ENCODE measurements around the gene PLEKHG3.

The PLEKHG3 gene

DNA sequence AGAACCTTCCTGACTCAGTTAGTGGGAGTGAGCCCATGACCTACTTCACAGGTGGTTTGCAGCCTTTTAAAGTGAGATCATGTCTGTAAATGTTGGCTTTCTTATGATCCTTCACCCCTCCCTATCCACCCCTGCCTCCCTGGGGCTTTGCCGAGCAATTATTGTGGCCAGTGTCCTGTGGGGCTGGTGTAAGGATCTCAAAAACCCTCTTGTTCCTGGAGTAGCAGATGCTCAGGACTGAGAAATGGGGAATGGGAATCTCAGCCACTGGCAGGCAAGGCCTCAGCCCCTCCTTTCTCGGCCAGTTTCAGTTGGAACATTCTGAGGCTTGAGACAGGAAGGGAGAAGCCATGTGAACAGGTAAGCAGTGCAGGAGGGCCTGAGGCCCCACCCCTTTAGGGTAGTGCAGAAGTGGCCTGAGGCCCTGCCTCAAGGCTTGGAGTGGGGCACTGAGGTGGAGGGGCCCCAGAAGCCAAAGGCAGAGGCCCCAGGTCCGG lies 53.8 kb downstream of the PLEKHG3 start:
- H3K4me3 ChIP-seq (ENCODE audit: low read depth, low read length), result no peak overlapping the region
- TF ChIP-seq, protein P1, sequence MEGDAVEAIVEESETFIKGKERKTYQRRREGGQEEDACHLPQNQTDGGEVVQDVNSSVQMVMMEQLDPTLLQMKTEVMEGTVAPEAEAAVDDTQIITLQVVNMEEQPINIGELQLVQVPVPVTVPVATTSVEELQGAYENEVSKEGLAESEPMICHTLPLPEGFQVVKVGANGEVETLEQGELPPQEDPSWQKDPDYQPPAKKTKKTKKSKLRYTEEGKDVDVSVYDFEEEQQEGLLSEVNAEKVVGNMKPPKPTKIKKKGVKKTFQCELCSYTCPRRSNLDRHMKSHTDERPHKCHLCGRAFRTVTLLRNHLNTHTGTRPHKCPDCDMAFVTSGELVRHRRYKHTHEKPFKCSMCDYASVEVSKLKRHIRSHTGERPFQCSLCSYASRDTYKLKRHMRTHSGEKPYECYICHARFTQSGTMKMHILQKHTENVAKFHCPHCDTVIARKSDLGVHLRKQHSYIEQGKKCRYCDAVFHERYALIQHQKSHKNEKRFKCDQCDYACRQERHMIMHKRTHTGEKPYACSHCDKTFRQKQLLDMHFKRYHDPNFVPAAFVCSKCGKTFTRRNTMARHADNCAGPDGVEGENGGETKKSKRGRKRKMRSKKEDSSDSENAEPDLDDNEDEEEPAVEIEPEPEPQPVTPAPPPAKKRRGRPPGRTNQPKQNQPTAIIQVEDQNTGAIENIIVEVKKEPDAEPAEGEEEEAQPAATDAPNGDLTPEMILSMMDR (IDR thresholded peaks at IDR 0.05; ENCODE audit: insufficient read depth, low read length, missing control alignments), result no peak
- no peak for DNase-seq (ENCODE audit: low read depth, low spot score)
- ChIA-PET POLR2A (no interaction called here), CTCF (interaction anchor here (1.2 to 7.8 kb wide), 4 partner anchors 9 to 86 kb away, joined by 4 to 181 read pairs (median 14); no protein-coding TSS in a partner anchor)

DNA sequence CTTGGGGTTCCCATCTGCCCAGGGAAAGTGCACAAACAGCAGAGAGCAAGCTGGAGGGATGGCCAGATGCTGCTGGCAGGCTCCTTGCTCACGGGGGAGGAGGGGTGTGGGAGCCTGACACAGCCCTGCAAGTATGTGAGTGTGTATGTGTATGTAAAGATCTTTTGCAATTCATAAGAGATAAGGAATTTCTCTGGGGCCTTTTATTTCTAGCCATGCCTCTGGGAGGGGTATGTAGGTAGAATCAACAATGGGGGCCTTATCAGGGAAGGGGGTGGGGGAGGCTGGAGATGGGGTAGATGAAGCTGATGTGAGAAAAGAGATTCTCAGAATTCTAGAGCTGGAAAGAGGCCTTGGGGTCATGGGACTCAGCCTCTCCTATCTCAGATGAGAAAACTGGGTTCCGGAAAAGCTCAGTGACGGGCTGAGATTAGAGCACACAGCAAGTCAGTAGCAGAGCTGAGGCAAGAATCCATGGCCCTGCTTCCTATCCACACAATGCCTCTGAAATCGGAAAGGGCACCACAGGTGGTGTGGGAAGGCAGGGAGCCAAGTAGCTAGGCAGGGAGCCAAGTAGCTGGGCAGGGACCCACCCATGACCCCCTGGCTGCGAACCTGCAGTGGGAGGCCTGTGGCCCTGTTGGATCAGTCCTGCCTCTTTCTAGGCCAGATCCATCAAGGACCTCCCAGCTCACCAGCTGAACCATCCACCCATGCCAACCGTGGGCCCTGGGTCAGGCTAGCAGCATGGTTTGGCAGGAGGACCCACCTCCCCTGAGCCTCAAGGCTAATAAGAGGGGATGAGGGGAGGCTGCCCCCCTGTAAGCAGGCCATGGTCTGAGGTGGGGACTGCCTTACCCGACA lies 54.7 kb downstream of the PLEKHG3 start:
- TF ChIP-seq, protein P1 (IDR thresholded peaks at IDR 0.05; ENCODE audit: insufficient read depth, low read length, missing control alignments), result no peak
- POLR2A ChIA-PET, result interaction anchor here (0.8 to 1.0 kb wide), 2 partner anchors 13 to 51 kb away, joined by 3 read pairs; no protein-coding TSS in a partner anchor
- DNase-seq (ENCODE audit: low read depth, low spot score), result peak; percentile 91
- no peak overlapping the region for H3K4me3 ChIP-seq (ENCODE audit: low read depth, low read length)
- CTCF ChIA-PET, result interaction anchor here (0.7 to 7.8 kb wide), 26 partner anchors 8 to 421 kb away, joined by 3 to 181 read pairs (median 4); partner anchors contain the start of gene PLEKHG3

DNA sequence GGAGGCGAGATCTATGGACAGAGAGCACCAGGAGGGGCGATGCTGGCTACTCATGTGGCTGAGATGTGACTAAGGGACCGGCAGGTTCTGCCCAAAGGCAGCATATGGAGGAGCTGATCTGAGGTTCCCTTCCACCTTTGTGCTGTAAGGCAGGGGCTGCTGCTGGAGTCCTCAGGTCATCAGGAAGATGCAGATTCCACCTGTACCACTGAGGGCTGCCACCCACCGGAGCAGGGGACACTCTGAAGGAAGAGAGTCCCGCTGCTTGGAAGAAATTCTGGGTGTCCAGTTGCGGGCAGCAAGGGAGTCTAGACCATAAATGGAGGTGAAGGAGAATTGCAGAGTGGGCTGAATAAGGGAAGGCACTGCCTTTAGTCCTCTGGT lies 55.3 kb downstream of the PLEKHG3 start:
- ChIA-PET CTCF (interaction anchor here (0.7 to 7.8 kb wide), 26 partner anchors 8 to 422 kb away, joined by 3 to 181 read pairs (median 4); partner anchors contain the start of gene PLEKHG3), POLR2A (interaction anchor here (1.0 kb wide), 1 partner anchor 52 kb away, joined by 3 read pairs; no protein-coding TSS in a partner anchor)
- DNase-seq (ENCODE audit: low read depth, low spot score), result no peak
- H3K4me3 ChIP-seq (ENCODE audit: low read depth, low read length), result no peak overlapping the region
- TF ChIP-seq, protein P1 (IDR thresholded peaks at IDR 0.05; ENCODE audit: insufficient read depth, low read length, missing control alignments), result no peak

DNA sequence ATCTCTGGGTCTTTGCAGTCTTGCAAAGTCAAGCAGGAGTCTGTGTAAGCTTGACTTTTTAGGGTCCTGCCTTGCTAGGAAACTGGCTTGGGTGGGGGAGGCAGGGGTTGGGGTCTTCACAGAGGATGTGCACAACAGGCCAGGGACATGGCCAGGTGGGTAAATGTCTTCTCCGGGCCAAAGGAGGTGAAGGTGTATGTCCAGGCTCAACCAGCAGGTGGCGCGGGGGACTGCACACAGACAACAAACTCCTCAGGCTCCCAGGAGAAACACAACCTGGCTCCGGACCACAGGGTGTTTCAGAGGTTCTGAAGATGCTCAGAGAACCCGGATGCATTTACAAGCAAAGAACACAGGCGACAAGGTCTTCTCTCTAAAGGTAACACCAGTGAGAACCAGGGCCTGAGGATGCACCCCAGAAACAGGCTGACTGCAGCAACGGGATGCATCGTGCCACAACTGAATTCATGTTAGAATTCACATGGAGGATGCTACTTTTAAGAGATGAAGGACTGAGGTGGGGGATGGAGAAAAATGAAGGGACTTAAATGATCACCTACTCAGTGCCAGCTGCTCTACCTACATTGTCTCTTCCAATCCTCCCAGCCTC lies 56.0 kb downstream of the PLEKHG3 start:
- ChIA-PET CTCF (interaction anchor here (0.7 to 7.8 kb wide), 25 partner anchors 8 to 423 kb away, joined by 3 to 181 read pairs (median 5); partner anchors contain the start of gene PLEKHG3), POLR2A (no interaction called here)
- no peak for DNase-seq (ENCODE audit: low read depth, low spot score)
- no peak overlapping the region for H3K4me3 ChIP-seq (ENCODE audit: low read depth, low read length)
- TF ChIP-seq, protein P1 (IDR thresholded peaks at IDR 0.05; ENCODE audit: insufficient read depth, low read length, missing control alignments), result peak; percentile 74

DNA sequence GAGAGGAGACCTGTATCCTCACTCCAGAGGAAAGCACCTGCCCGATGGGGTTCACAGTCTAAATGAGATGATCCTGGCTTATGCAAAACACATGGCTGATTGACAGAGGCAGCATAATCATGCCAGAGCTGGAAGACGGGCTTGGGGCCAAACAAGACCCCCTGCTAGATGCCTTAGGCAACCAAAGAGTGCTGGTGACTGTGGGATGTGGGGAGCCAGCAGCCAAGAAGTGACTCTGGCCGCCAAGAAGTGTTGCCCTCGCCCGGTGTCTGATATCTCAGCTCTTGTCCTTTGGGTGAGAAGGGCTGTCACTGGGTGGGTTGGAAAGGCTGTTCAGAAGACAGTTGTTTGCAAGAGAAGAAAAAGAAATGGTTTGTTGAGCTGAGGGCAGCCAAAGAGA lies 56.7 kb downstream of the PLEKHG3 start:
- no peak overlapping the region for H3K4me3 ChIP-seq (ENCODE audit: low read depth, low read length)
- POLR2A ChIA-PET, result no interaction called here
- CTCF ChIA-PET, result interaction anchor here (0.6 to 7.8 kb wide), 19 partner anchors 12 to 417 kb away, joined by 3 to 181 read pairs (median 4); partner anchors contain the start of gene HSPA2
- TF ChIP-seq, protein P1 (IDR thresholded peaks at IDR 0.05; ENCODE audit: insufficient read depth, low read length, missing control alignments), result no peak
- no peak for DNase-seq (ENCODE audit: low read depth, low spot score)

Data from AG04449 (cell line).